Keratinocyte (primary cell): ENCODE measurements around the gene DENND1A. TPM values are rescaled to one million over a fixed set of nuclear protein-coding genes. Genes with fewer than 3 reads are reported as not detected.

Experiments
- DNase-seq: peaks from one replicate; pipeline ENCODE4 v3.0.0-alpha.2; 2011; ENCODE audit warnings: low read depth, missing footprints, low spot score
- FAIRE-seq: peaks from 2 replicates; lab custom pipeline; 2011; peaks lifted over from hg19 to GRCh38; lab: Jason Lieb, UNC
- H2AFZ ChIP-seq: 2 replicates; pipeline ENCODE4 v1.6.0; 2012; ENCODE audit warnings: low read length, control low read depth, inconsistent platforms; ENCODE audit not compliant: control insufficient read depth
- H3K27ac ChIP-seq: 2 replicates; pipeline ENCODE4 v1.5.1; 2011; ENCODE audit warnings: low read length; ENCODE audit not compliant: control insufficient read depth, insufficient read depth
- H3K27me3 ChIP-seq: 3 replicates; pipeline ENCODE4 v1.6.0; 2011; ENCODE audit warnings: low read length; ENCODE audit not compliant: control insufficient read depth, insufficient read depth; ENCODE audit errors: extremely low read depth
- H3K36me3 ChIP-seq, 2 experiments: 2 replicates in 1 of 2; 3 replicates in 1 of 2; pipeline ENCODE4 v1.5.1; 2011; ENCODE audit warnings: low read length in 2 of 2, mild to moderate bottlenecking in 1 of 2; ENCODE audit not compliant: control insufficient read depth in 2 of 2, insufficient read depth in 2 of 2; ENCODE audit errors: extremely low read depth in 1 of 2
- H3K4me1 ChIP-seq: 3 replicates; pipeline ENCODE4 v1.5.1; 2011; ENCODE audit warnings: low read length; ENCODE audit not compliant: control insufficient read depth, insufficient read depth; ENCODE audit errors: extremely low read depth
- H3K4me2 ChIP-seq: 3 replicates; pipeline ENCODE4 v1.6.0; 2011; ENCODE audit warnings: low read depth, low read length; ENCODE audit not compliant: control insufficient read depth, insufficient read depth; ENCODE audit errors: extremely low read depth
- H3K4me3 ChIP-seq, 3 experiments: fragments of 200-600 bp in 1 of 3; sonication (generic) in 1 of 3; 2 replicates in 2 of 3; 3 replicates in 1 of 3; pipeline ENCODE4 v1.5.1; 2011 to 2016; ENCODE audit warnings: low read length in 3 of 3, mild to moderate bottlenecking in 3 of 3, control low read depth in 2 of 3, inconsistent platforms in 1 of 3, low read depth in 1 of 3, mixed read lengths in 1 of 3, mixed run types in 1 of 3, moderate library complexity in 1 of 3; ENCODE audit not compliant: control insufficient read depth in 2 of 3, insufficient read depth in 2 of 3; ENCODE audit errors: extremely low read depth in 1 of 3
- H3K79me2 ChIP-seq: 2 replicates; pipeline ENCODE4 v1.6.0; 2012; ENCODE audit warnings: low read length; ENCODE audit not compliant: control insufficient read depth, insufficient read depth
- H3K9ac ChIP-seq: 3 replicates; pipeline ENCODE4 v1.6.0; 2011; ENCODE audit warnings: low read length; ENCODE audit not compliant: control insufficient read depth, insufficient read depth; ENCODE audit errors: extremely low read depth
- H3K9me1 ChIP-seq: 3 replicates; pipeline ENCODE4 v1.6.0; 2011; ENCODE audit warnings: low read length; ENCODE audit not compliant: control insufficient read depth, insufficient read depth; ENCODE audit errors: extremely low read depth
- H3K9me3 ChIP-seq: 2 replicates; pipeline ENCODE4 v1.5.1; 2012; ENCODE audit warnings: low read depth, low read length; ENCODE audit not compliant: control insufficient read depth
- H4K20me1 ChIP-seq: 3 replicates; pipeline ENCODE4 v1.6.0; 2011; ENCODE audit warnings: low read length; ENCODE audit not compliant: control insufficient read depth, insufficient read depth; ENCODE audit errors: extremely low read depth
- EZH2 ChIP-seq: IDR thresholded peaks from one replicate; pipeline ENCODE4 v1.6.1; 2012; ENCODE audit warnings: inconsistent platforms, mild to moderate bottlenecking, low read length, moderate library complexity
- dilution Hi-C: fragments of 300-500 bp; cut with MboI; formaldehyde crosslinking; loops from one replicate; pipeline ENCODE4 v1.7.0; 2020; ENCODE audit warnings: low sequenced_read_pairs; ENCODE audit not compliant: extremely low pct_ligation_motif_present
- polyA plus RNA-seq, 5 experiments: library from polyadenylated mRNA; depleted of rRNA in 3 of 5; stranded (reverse) in 3 of 5; stranded (forward) in 1 of 5; unstranded in 1 of 5; fragments of >200 nt; gene quantifications; 1 replicate in 1 of 5; 2 replicates in 3 of 5; 3 replicates in 1 of 5; pipeline versions ENCODE4 v1.2.1 to v1.2.3, GENCODE V29; 2011 to 2012; ENCODE audit warnings: missing spikeins in 2 of 5, low read depth in 1 of 5, low replicate concordance in 1 of 5
- TF ChIP-seq, protein P1 (sequence below), 3 experiments: IDR thresholded peaks in 1 of 3; conservative IDR thresholded peaks in 1 of 3; optimal IDR thresholded peaks in 1 of 3; 2 replicates in 2 of 3; 3 replicates in 1 of 3; pipeline versions ENCODE3 to v1.5.1; 2011; ENCODE audit warnings: low read length in 3 of 3, mild to moderate bottlenecking in 3 of 3, moderate library complexity in 2 of 3, control low read depth in 1 of 3, inconsistent platforms in 1 of 3; ENCODE audit not compliant: insufficient read depth in 2 of 3; ENCODE audit errors: extremely low read depth in 1 of 3

Gene DENND1A
- polyA plus RNA-seq, 1 donor (not counting 4 experiments of a cell fraction or from before 2014, with no cell fraction given), result 13.0 TPM

DNA sequence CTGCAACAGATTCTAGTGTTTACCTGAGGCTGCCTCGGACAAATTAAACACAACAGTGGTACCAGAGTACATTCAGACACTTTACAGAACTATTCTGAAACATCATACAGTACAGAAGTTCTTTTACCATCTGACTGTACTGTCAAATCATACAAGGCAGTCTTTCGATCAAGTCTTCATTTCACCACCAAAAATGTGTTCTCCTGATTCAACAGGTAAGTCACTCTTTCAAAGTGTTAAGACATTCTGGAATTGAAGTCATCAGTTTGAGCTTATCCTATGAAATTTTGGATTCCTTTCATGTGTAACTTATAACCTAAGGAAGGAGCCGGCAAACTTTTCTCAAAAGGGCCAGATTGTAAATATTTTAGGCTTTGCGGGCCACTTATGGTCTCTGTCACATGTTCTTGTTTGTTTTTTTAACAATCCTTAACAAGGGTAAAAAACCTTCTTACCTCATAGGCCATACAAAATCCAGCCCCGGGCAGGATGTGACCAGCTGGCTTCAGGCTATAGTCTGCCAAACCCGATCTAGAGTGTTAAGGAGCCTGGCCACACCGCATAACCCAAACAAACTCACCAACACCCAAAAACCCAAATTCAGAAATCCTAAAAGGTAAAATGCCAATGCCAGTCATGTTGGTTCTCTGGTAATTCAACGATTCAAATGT, 151.6 kb downstream of the DENND1A start:
- Histone ChIP-seq H4K20me1 (no peaks in the 10 kb centered on the region), H3K79me2 (no peaks in the 10 kb centered on the region), H2AFZ (no peak overlapping the region), H3K36me3 (no peaks in the 10 kb centered on the region), H3K27ac (no peak overlapping the region), H3K4me2 (no peak overlapping the region), H3K9me1 (no peaks in the 10 kb centered on the region), H3K9ac (no peak overlapping the region), H3K27me3 (no peaks in the 10 kb centered on the region), H3K4me1 (peaks cover 4% of the 10 kb centered on the region), H3K4me3 (no peak overlapping the region), H3K9me3 (no peaks in the 10 kb centered on the region)
- TF ChIP-seq, protein P1, sequence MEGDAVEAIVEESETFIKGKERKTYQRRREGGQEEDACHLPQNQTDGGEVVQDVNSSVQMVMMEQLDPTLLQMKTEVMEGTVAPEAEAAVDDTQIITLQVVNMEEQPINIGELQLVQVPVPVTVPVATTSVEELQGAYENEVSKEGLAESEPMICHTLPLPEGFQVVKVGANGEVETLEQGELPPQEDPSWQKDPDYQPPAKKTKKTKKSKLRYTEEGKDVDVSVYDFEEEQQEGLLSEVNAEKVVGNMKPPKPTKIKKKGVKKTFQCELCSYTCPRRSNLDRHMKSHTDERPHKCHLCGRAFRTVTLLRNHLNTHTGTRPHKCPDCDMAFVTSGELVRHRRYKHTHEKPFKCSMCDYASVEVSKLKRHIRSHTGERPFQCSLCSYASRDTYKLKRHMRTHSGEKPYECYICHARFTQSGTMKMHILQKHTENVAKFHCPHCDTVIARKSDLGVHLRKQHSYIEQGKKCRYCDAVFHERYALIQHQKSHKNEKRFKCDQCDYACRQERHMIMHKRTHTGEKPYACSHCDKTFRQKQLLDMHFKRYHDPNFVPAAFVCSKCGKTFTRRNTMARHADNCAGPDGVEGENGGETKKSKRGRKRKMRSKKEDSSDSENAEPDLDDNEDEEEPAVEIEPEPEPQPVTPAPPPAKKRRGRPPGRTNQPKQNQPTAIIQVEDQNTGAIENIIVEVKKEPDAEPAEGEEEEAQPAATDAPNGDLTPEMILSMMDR (optimal IDR thresholded peaks at IDR 0.05 in 1 of 3, IDR thresholded peaks at IDR 0.05 in 1 of 3, conservative IDR thresholded peaks at IDR 0.05 in 1 of 3; ENCODE audit: extremely low read depth in 1 of 3, insufficient read depth in 2 of 3, low read length in 3 of 3), result no peak
- TF ChIP-seq EZH2, result no peak
- dilution Hi-C loops, result no loop called here
- no peak for DNase-seq
- FAIRE-seq, result no peak

DNA sequence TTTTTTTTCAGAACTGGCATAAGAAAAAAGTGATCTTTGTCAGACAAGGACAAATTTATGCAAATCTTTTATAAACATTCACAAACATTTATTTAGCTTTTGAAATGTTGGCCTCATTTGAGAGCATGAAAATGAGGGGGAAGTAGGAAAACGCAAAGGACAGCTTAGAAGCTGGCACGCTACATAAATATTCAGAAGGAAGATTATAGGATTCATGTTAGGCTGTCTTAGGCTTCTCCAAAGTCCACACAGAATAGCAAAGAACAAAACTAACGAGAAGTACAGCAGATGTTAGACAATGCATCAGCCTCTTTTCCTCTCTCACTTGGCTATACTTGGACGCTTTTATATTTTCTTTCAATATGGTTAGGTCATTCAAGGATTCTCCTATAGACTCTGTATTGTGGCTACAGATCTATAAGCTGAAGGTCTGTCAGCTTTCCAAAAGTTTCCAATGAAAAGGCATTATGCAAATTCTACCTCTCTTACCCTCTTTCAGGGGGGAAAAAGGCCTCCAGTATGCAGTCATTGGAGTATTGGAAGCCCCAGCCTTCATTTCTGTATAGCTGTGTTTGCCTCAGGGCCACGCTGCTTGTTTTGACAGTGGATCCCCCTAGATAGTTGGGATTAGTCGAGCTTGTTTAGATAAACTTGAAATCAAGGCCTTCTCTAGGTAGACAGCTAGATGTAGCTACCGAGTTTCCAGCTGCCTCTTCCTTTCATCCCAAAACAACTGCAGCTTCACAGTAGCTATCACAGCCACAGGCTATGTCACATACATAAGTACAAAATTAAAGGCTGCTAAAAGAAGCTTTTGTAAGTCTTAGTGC, 153.0 kb downstream of the DENND1A start:
- Histone ChIP-seq H4K20me1 (no peaks in the 10 kb centered on the region), H3K27me3 (no peaks in the 10 kb centered on the region), H3K4me3 (no peak overlapping the region), H3K4me1 (no peaks in the 10 kb centered on the region), H3K27ac (no peak overlapping the region), H3K36me3 (no peaks in the 10 kb centered on the region), H2AFZ (no peak overlapping the region), H3K4me2 (no peak overlapping the region), H3K9ac (no peak overlapping the region), H3K79me2 (no peaks in the 10 kb centered on the region), H3K9me3 (no peaks in the 10 kb centered on the region), H3K9me1 (no peaks in the 10 kb centered on the region)
- dilution Hi-C loops, result no loop called here
- TF ChIP-seq, protein P1 (optimal IDR thresholded peaks at IDR 0.05 in 1 of 3, IDR thresholded peaks at IDR 0.05 in 1 of 3, conservative IDR thresholded peaks at IDR 0.05 in 1 of 3; ENCODE audit: extremely low read depth in 1 of 3, insufficient read depth in 2 of 3, low read length in 3 of 3), result no peak
- TF ChIP-seq EZH2, result no peak
- FAIRE-seq (no peak), DNase-seq (no peak)
